ENCODE measurements around the gene CDSN. TPM values are rescaled to one million over a fixed set of nuclear protein-coding genes. Genes with fewer than 3 reads are reported as not detected.

CDSN gene
- total RNA-seq, 1 experiment from 2014 or later = not detected

GRCh38 chr6:31149827-31150447 is 29.7 kb upstream of the CDSN start:
- DNase-seq (ENCODE audit: extremely low read depth, low read depth) = no peak

GRCh38 chr6:31145386-31145785 is 25.1 kb upstream of the CDSN start:
- DNase-seq (ENCODE audit: extremely low read depth, low read depth) = no peak

- no peak for DNase-seq (ENCODE audit: extremely low read depth, low read depth)
Measured at GRCh38 chr6:31144970-31145340, 24.7 kb upstream of the CDSN start.

GRCh38 chr6:31144296-31144969 is 24.2 kb upstream of the CDSN start:
- DNase-seq (ENCODE audit: extremely low read depth, low read depth) = no peak

- DNase-seq (ENCODE audit: extremely low read depth, low read depth) = no peak
Measured at GRCh38 chr6:31143148-31143547, 22.9 kb upstream of the CDSN start.

- DNase-seq (ENCODE audit: extremely low read depth, low read depth) = no peak
Measured at GRCh38 chr6:31142361-31142761, 22.1 kb upstream of the CDSN start.

GRCh38 chr6:31140643-31141042 is 20.4 kb upstream of the CDSN start:
- no peak for DNase-seq (ENCODE audit: extremely low read depth, low read depth)

GRCh38 chr6:31139599-31139998 is 19.4 kb upstream of the CDSN start:
- no peak for DNase-seq (ENCODE audit: extremely low read depth, low read depth)

- no peak for DNase-seq (ENCODE audit: extremely low read depth, low read depth)
Measured at GRCh38 chr6:31138982-31139381, 18.7 kb upstream of the CDSN start, which contains the start of gene PSORS1C2. Gene PSORS1C2 (minus strand): TSS chr6:31139066. CDS start chr6:31139026, 40 bp downstream.

- no peak for DNase-seq (ENCODE audit: extremely low read depth, low read depth)
Measured at GRCh38 chr6:31135710-31136109, 15.5 kb upstream of the CDSN start.

GRCh38 chr6:31132806-31133205 is 12.6 kb upstream of the CDSN start:
- no peak for DNase-seq (ENCODE audit: extremely low read depth, low read depth)

- no peak for DNase-seq (ENCODE audit: extremely low read depth, low read depth)
Measured at GRCh38 chr6:31131595-31131994, 11.3 kb upstream of the CDSN start.

- DNase-seq (ENCODE audit: extremely low read depth, low read depth) = no peak
Measured at GRCh38 chr6:31130751-31131150, 10.5 kb upstream of the CDSN start.

GRCh38 chr6:31129130-31129529 is 8.9 kb upstream of the CDSN start:
- DNase-seq (ENCODE audit: extremely low read depth, low read depth) = no peak

- DNase-seq (ENCODE audit: extremely low read depth, low read depth) = peak; percentile 40
Measured at GRCh38 chr6:31128093-31128676, 7.9 kb upstream of the CDSN start.

GRCh38 chr6:31126396-31127175 is 6.3 kb upstream of the CDSN start:
- DNase-seq (ENCODE audit: extremely low read depth, low read depth) = no peak

GRCh38 chr6:31125586-31126363 is 5.5 kb upstream of the CDSN start:
- DNase-seq (ENCODE audit: extremely low read depth, low read depth) = peak; percentile 48

GRCh38 chr6:31125162-31125561 is 4.9 kb upstream of the CDSN start:
- no peak for DNase-seq (ENCODE audit: extremely low read depth, low read depth)

GRCh38 chr6:31122791-31123706 is 2.8 kb upstream of the CDSN start:
- DNase-seq (ENCODE audit: extremely low read depth, low read depth) = peak; percentile 54

Measured in NCI-H460 (cell line).